ENCODE results near the gene PRPH.

GRCh38 chr12:49342066-49342913 lies 47.3 kb downstream of the PRPH start:
- TF ChIP-seq, protein P1, sequence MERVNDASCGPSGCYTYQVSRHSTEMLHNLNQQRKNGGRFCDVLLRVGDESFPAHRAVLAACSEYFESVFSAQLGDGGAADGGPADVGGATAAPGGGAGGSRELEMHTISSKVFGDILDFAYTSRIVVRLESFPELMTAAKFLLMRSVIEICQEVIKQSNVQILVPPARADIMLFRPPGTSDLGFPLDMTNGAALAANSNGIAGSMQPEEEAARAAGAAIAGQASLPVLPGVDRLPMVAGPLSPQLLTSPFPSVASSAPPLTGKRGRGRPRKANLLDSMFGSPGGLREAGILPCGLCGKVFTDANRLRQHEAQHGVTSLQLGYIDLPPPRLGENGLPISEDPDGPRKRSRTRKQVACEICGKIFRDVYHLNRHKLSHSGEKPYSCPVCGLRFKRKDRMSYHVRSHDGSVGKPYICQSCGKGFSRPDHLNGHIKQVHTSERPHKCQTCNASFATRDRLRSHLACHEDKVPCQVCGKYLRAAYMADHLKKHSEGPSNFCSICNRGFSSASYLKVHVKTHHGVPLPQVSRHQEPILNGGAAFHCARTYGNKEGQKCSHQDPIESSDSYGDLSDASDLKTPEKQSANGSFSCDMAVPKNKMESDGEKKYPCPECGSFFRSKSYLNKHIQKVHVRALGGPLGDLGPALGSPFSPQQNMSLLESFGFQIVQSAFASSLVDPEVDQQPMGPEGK (CRISPR knock-in tag; IDR thresholded peaks at IDR 0.05; ENCODE audit: borderline replicate concordance): no peak
- TF ChIP-seq ZFP3 (CRISPR knock-in tag; IDR thresholded peaks at IDR 0.05): no peak
